Middle frontal gyrus (tissue), 1 donor: ENCODE results near the gene DIP2B.

Source experiments
- DNase-seq: peaks from one replicate; pipeline ENCODE4 v3.0.0-alpha.2; 2015; ENCODE audit warnings: low spot score; ENCODE audit errors: extremely low spot score

Gene DIP2B

DNA sequence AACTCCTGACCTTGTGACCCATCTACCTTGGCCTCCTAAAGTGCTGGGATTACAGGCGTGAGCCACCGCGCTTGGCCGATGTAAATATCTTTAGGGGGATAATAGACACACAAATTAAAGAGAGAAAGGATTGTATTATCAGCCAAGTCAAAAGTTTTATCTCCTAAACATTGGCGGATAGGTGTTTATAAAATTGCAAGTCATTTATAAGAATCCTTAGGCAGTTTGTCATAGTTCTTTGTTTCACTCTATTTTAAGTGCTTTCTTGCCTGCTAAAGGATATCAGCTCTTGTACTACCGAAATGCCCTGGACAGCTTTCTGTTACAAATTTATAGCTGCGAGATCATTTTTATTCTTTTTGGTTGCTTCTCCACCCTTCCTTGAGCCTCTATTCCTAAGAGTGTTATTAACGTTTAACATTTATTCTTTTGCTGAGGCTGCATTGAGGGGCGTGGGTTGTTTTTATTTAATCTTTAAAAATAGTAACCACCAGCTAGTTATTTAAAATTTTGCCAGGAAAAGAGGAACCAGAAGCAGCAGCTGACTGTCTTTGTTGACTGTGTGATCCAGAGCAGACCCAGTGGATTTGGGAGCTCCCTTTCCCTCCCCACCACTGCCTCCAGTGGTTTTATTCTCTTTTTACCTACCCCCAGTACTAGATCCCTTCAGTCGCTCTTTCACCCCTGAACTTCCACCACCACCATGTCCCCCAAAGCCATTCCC lies 106.4 kb downstream of the DIP2B start:
- DNase-seq = no peak

DNA sequence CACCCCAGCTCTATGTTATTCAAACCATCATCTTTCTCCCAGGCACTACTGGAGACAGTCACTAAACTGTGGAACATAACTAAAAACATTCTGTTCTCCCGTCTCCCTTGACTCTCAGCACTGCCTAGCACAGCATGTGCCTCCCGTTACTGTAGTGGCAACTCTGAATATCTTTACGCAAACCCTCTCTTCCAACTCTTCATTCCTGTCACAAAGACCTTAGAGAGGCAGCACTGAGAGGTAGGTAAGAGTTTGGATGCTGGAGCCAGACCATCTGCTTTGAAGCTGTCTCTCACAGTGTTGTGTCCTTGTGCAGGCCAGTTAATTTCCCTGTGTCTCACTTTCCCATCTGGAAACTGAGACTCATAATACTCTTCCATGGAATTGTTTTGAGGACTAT lies 108.1 kb downstream of the DIP2B start:
- DNase-seq = no peak

DNA sequence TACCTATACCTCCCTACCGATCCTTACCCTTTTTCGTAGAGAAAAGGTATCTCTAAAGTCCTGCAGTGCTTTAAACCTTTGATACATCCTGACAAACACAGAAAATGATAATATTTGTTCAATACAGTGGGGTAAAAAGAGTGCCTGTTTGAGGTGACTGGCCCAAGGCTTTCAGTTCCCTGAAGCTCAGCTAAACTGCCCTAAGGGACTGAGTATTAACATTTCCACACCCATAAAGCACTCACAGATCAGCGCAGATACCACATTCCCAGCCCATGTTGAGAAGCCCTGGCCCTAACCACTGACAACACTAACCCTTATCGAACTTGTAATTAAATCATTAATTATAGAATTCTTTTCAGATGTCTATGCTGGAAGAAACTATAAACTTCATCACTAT lies 108.7 kb downstream of the DIP2B start:
- DNase-seq = no peak

DNA sequence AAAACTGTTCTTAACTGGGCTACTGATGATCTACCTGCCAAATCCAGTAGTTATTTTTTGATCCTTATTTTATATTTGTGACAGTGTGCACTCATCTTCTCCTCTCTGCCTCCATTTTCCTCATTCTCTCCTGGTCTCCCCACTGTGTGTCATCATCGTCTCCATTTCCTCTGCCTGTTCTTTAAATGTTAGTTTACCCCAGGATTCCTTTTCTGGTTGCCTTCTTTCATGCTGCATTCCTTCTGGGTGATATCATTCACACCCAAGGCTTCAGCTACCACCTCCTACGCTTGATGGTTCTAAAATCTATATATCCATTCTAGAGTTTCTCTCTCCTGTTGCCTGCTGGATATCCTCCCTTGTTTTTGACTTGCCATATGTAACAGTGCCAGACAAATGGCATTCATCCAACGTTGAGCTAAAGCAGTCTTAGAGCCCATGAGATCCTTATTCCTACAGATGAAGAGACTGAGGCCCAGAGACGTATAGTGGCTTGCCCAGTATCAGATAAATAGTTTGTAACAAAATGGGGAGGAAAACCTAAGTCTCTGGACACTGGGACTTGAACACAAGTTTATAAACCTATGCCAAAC lies 109.5 kb downstream of the DIP2B start:
- DNase-seq = no peak

DNA sequence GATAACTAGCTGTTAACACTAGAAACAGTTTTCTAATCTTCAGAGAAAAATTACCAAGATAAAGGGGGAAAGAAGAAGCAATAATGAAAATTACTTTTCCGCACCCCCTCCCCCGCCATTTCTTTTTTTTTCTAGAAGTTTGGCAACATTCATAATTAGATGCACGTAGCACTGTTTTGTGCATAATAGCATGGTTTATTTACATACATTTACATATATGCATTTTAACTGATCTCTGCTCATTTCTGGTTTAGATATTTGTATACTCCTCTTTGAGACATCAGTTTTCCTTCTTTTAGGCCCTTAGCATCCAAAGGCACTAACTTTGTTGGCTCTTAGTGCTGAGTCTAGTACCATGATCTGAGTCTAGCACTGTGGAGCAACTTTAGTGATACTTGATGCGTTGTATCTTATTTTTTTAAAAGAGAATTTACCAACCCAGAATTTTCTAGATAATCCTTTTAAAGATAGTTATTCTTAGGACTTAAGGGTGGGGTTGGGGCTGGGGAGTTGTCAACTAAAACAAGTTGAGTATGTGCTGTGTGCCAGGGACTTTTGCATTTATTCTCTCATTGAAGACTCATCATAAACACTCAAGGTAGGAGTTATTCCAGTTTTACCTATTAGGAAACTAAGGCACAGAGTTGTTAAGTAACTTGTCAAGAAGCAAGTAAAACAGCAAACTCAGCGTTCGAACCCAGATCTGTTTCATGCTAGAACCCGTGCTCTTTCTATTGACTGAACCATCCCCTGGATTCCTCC lies 110.5 kb downstream of the DIP2B start:
- DNase-seq = no peak

DNA sequence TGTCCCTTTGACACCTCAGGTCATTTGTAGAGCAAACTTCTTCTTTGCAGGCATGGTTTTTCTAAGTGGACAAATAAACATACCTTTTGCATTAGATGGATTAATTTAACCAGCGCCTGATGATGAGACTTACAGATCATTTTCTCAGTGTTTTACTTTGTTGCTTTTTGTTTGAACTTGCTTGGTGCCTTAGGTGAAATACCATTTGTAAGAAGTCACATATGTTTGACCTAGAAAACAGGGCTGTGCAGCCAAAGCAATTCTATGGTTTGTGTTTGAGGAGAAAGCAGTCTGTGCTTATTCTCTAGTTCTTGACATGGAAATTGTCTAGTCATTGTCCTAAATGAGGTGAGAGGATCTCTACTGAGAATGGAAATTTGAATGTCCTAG lies 111.1 kb downstream of the DIP2B start:
- DNase-seq = no peak

DNA sequence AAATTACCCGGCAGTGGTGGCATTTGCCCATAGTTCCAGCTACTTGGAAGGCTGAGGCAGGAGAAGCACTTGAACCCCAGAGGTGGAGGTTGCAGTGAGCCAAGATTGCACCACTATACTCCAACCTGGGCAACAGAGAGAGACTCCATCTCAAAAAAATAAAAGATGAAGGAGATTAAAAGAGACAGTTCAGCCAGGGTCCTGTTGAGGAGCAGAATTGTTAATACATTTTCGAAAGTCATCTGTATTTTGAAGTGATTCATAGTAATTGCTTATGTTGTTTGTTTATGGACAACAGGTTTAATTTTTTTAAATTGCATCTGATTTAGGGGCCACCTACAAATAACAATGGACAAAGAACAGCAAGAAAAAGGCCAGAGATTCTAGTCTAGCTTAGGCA lies 112.9 kb downstream of the DIP2B start:
- DNase-seq = no peak

DNA sequence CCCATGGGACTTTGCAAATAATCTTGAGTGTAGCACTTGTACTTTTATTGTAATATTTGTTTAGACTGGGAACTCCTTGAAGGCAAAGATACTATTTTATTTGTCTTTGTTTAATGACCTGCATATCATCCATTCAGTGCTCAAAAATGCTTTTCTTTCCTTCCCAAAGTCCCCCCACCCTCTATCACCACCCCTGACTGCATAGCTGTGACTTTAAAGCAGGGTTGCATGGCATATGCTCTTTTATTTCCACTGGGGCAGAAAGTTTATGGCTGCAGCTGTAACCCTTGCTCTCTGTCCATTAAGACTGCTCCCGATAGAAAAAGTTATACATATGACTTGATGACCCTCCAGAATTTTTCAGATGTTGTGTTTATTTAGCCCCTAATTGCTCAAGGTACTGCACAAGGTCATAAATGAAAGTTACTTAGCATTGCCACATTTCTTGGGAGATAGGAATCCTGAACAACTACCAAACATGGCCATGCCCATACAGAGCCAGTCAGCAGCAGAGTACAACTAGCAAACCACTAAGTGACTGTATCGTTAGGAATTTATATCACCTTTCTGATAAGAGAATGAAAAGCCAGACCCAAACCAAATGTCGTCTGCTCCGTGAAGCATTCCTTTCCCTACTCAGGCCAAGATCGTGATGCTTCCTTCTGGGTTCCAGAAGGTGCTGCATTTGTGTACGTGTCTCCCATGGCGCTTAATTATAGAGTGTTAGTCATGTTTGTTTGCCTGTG lies 114.3 kb downstream of the DIP2B start:
- no peak for DNase-seq

DNA sequence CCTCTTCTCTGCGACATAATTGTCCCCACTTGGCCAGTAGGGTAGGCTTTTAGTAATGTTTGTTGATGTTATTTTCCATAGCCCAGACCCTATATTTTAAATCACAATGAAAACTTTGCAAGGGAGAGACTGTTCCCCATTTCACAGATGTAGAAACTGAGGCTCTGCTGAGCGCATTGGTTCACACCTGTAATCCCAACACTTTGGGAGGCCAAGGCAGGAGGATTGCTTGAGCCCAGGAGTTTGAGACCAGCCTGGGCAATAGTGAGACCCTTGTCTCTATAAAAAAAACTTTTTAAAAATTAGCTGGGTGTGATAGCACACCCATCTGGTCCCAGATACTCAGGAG lies 114.8 kb downstream of the DIP2B start:
- no peak for DNase-seq

DNA sequence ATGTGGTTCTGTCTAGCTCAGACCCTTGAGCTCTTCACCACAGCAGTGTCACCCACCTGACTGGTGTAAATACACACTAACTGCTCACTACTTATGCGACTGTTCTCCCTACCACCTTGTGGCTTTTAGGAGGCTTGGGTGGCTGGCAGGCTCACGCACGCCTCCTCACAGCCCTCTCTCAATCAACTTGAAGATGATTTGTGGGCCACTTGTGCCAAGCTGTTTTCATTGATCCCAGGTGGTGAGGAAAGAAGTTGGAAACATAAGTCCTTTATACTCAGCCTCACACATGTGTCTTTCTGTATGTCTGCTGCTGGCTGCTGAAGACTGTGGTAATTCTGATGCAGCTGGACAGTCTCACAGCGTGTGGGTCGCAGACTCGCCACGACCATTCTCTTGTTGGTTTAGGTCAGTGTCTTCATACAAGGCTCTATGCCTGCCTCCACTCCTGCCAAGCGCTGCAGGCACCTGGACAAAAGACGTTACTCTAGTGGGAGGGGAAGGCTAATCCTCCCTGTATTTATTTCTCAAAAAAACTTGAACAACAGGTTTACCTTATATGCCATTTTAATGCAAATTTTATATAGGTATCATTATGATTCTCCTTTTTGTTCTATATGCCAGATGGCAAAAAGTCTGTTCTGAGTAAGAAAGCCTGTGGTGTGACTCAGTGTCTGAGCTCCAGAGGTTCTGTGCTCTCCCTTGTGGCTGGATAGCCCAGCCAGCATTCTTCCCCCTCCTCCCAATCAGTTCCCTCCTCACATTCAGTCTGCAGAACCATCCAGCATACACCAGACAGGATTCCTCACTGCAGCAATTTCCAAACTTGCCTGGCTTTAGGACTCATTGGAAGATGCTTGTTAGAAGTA lies 115.6 kb downstream of the DIP2B start:
- no peak for DNase-seq

DNA sequence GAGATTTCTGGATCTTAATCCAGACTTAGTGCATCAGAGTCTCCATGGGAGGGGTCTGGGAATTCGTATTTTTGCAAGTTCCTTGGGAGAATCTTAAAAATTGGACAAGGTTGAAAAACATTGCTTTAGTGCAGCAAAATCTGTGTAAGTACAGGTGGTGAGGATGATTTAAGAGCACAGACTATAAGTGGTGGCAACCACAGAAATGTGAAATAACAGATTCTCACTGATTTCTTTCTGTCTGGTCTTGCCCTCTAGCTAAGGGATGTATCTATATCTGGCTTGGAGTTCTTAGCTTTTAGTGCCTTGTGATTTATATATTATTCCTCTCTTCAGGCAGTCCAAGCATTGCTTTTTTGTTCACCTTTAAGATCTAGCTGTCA lies 116.2 kb downstream of the DIP2B start:
- no peak for DNase-seq

DNA sequence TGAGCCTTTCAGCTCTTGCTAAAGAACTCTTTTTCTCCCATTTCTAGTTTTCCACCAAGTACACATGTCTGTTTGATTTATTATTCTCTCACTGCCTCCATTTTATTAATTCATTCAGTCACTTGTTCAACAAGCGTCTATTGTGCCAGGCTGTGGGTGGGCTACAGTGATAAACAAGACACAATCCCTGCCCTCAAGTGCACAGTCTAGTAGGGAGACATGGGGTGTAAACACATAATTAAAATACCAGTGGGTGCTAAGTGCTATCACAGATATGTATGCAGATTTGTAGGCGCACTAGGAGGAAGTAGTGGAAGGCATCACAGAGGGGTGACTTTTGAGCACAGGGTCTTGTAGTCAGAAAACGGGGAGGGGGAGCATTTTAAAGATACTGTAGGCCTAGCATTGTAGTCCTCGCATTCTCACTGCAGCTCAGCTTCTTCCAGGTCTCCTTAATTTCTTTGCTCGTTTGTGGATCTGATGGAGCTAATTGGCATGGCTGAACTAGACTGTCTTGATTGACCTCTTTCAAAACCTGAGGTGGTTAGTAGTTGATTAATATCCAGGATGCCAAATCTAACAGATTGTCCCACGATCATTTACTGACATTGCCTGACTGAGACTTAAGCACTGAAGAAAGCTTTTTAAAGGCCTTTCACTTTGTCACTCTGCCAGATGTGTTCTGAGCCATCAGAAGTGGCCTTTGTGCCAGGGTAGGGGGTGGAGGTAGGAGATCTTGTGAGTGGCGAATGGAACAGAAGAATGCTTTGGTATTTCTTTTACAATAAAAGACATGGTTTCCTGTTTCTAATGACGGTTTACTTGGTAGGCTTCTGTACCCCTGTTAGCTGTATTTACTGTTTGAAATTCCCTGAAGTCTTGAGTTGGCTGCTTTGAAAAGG lies 116.9 kb downstream of the DIP2B start:
- no peak for DNase-seq

DNA sequence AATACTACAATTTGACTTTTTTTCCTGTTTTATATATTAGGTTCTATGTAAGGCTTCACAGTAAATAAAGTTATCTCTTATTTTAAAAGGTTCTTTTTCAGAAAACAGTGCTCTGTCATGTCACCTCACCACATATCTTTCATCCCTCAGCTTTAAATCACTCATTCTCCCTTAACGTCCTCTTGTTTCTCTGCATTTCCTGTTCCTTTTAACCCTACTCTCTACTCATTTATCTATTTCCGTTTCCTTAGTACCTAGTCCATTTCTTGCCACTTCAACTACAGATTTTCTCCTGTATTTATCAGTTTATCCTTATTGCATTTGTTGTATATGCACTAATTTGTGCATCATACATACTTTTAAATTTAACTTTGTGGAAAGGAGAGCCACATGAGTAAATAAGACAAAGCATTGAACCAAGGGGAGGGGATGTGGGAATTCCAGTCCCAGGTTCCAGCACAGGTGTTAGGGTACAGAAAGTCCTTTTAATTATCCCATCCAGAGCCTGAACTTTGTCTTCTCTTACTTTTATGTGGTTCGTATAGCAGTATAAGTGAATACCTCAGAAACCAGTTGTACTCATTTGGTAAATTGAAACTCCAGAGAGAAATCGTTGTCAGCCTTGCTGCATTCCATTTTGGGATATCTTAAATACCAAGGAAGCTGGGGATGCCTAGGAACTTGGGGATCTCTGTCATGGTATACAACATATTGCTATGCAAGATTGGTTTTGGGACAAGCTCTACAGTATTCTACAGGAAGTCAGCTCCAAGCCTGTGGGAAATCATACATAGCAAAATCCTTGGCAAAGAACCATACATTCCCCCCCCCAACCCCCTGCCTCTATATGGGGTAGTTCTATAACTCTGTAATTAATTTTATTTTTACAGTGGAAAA lies 120.5 kb downstream of the DIP2B start:
- no peak for DNase-seq

DNA sequence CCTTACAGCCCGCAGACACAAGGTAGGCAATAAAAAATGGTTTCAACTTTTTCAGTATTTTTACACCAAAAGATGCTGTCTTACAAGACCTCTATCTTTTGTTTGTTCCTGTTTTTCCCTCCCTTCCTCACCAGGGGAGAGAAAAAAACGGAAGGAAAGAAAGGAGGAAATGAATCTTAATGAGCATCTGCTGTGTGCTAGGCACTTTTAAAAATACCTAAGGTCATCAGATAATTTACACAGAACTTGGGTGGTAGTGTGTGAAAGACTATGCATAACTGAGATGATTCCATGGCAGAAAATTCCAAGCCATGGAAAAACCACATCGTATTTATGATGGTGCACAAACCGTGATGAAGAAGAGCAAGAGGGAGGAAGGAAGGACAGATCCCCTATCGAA lies 121.2 kb downstream of the DIP2B start:
- no peak for DNase-seq

DNA sequence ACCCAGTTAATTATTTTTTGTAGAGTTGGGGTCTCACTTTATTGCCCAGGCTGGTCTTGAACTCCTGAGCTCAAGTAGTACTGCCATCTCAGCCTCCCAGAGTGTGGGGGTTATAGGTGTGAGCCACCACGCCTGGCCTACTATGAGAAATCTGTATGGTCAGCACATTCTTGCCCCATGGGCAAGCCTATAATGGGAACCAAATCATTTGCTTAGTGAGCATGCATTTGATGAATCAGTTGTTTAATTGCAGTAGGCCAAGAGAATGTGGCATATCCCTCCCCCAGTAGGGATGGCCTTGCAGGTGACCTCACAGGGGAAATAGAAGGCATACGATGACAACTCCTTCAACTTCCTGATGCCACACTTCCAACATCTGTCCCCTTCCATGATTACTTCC lies 122.7 kb downstream of the DIP2B start:
- DNase-seq = no peak

DNA sequence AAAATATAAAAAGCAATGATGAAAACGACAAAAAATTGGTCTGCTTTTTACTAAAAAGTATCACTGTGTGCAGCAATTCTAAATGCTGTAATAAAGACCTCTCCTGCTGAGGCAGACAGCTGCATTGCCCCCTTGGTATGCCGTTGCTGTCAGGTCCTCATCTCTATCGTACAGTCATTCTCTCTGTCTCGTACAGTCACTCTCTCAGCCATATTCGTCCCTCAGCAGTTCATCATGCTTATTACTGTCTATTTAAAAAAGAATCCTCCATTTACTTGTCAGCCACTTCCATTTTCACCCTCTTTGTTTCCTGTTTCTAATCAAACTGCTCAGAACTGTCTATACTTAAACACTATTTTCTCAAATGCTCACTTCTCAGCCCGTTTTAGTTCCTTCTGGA lies 123.6 kb downstream of the DIP2B start:
- no peak for DNase-seq

DNA sequence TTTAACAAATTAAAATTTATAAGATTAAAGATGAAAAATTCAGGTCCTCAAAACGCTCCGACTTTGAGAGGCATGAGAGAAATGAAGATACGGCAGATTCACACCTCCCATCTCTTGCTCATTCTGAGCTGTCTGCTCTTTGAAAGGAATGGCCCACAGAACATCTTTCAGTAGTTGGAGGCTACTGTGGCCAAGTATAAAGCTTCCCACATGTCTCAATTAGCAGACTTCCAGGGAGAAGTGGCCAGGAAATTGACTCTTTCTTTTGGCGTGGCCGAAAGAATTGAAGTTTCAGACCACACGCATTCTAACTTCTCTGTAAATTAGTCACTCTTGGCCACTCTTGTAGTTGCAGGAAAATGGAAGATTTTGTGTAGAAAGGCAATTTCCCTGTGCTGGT lies 129.2 kb downstream of the DIP2B start:
- DNase-seq = no peak

DNA sequence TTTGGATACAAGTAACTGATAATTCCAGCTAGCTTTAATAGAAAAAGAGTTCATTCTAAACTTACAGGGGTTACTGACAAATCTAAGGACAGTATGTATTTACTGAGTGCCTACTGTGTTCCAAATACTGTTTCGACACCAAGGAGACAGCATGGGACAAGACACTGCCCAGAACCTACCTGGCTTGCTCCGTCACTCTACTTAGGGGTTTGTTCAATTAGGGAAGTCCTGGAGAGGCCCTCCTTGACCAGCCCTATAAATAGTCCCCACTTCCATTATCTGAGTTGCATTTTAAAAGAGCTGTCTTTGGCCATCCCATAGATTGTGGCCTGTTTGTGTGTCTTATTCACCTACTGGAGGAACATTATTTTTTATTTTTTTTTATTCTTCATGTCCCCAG lies 129.6 kb downstream of the DIP2B start:
- DNase-seq = no peak

DNA sequence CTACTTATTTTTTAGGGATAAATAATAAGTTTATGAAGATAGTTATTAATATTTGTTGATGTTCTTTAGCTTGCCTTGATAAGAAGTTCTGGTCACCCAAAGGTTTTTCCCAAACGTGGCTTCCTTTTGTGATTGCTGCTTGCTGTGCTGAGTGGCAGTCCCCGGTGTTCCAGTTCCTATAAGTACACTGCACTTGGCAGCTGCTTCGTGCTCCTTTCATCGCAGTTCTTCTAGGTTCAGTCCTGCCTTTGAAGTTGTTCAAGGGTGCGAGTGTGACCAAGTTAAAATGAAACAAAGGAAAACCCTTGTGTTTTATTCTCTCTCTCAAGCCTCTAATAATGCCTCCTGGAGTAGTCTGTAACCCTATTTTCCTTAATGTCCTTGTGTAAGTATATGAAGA lies 130.6 kb downstream of the DIP2B start:
- no peak for DNase-seq
